Left ventricle myocardium inferior (tissue), 1 donor: Measurements from ENCODE around the gene EOLA1. TPM values are rescaled to one million over a fixed set of nuclear protein-coding genes. Genes with fewer than 3 reads are reported as not detected.
"Not testable (repeated sequence)": the region's sequence is repeated elsewhere in the genome, so short reads cannot be mapped to it uniquely, and the experiment has no call there.

Source experiments
- DNase-seq: peaks from one replicate; pipeline ENCODE4 v3.0.0-alpha.2; 2020
- H3K27ac ChIP-seq: fragments of 200-600 bp; replicated peaks from 2 replicates; pipeline ENCODE4 v1.8.0; 2021
- H3K27me3 ChIP-seq: fragments of 200-600 bp; 2 replicates; pipeline ENCODE4 v1.8.0; 2021; ENCODE audit warnings: low read depth
- H3K36me3 ChIP-seq: fragments of 200-600 bp; 2 replicates; pipeline ENCODE4 v1.8.0; 2021
- H3K4me1 ChIP-seq: fragments of 200-600 bp; 2 replicates; pipeline ENCODE4 v1.8.0; 2021
- H3K4me3 ChIP-seq: fragments of 200-600 bp; 2 replicates; pipeline ENCODE4 v1.8.0; 2021; ENCODE audit warnings: mild to moderate bottlenecking, moderate library complexity
- H3K9me3 ChIP-seq: fragments of 200-600 bp; replicated peaks from 2 replicates; pipeline ENCODE4 v1.8.0; 2021
- CTCF ChIP-seq: fragments of 200-600 bp; IDR thresholded peaks from 2 replicates; pipeline ENCODE4 v1.8.0; 2021; ENCODE audit warnings: antibody characterized with exemption, mild to moderate bottlenecking, borderline replicate concordance
- intact Hi-C: fragments of 100-400 bp; cut with micrococcal nuclease; formaldehyde crosslinking; loops from one replicate; pipeline ENCODE4 v1.11.0; 2022
- total RNA-seq: library from RNA; stranded (reverse); fragmentation: NEBNext Ultra II Directional; extraction: Animal tissue kit (Norgen Biotek cat#: 25700); gene quantifications from one replicate; pipeline ENCODE4 v1.2.1, GENCODE V29; 2021
- donor health status: DM: no; HTN: yes; CAD: no; lungs with severe emphysema.

The EOLA1 gene
- total RNA-seq, 1 donor from 2014 or later: 31.3 TPM

GRCh38 chrX:149539283-149540130 lies 1.3 kb upstream of the EOLA1 start:
- intact Hi-C loops: no loop called here
- TF ChIP-seq CTCF: no peak
- DNase-seq: peak; percentile 88
- peak overlapping the region; percentile 95 for H3K27ac ChIP-seq
- H3K4me3 ChIP-seq: peak overlapping the region; percentile 76
- H3K27me3 ChIP-seq: no peaks in the 10 kb centered on the region
- H3K4me1 ChIP-seq: peaks cover 10% of the 10 kb centered on the region
- H3K9me3 ChIP-seq: no peaks in the 10 kb centered on the region
- H3K36me3 ChIP-seq: no peaks in the 10 kb centered on the region

GRCh38 chrX:149540131-149540620 lies 636 bp upstream of the EOLA1 start:
- DNase-seq: peak; percentile 93
- no peaks in the 10 kb centered on the region for H3K27me3 ChIP-seq
- peaks cover 10% of the 10 kb centered on the region for H3K4me1 ChIP-seq
- peaks cover under 1% of the 10 kb centered on the region for H3K36me3 ChIP-seq
- intact Hi-C loops: no loop called here
- no peak for TF ChIP-seq CTCF
- H3K4me3 ChIP-seq: peak overlapping the region; percentile 76
- H3K9me3 ChIP-seq: no peaks in the 10 kb centered on the region
- peak overlapping the region; percentile 95 for H3K27ac ChIP-seq

GRCh38 chrX:149541521-149542047 lies 772 bp downstream of the EOLA1 start:
- H3K27ac ChIP-seq: peak overlapping the region; percentile 95
- H3K27me3 ChIP-seq: no peaks in the 10 kb centered on the region
- peaks cover 4% of the 10 kb centered on the region for H3K36me3 ChIP-seq
- no peak for TF ChIP-seq CTCF
- DNase-seq: no peak
- peak overlapping the region; percentile 76 for H3K4me3 ChIP-seq
- H3K9me3 ChIP-seq: no peaks in the 10 kb centered on the region
- peaks cover 10% of the 10 kb centered on the region for H3K4me1 ChIP-seq
- intact Hi-C loops: no loop called here

- H3K9me3 ChIP-seq, DNase-seq, intact Hi-C loops, H3K27ac ChIP-seq, H3K4me3 ChIP-seq, H3K4me1 ChIP-seq, H3K36me3 ChIP-seq, H3K27me3 ChIP-seq: not testable (repeated sequence)
These were observed 5.0 kb downstream of the EOLA1 start for GRCh38 chrX:149545545-149546543.

GRCh38 chrX:149546962-149547361 lies 6.2 kb downstream of the EOLA1 start:
- H3K36me3 ChIP-seq, H3K27ac ChIP-seq, H3K9me3 ChIP-seq, H3K27me3 ChIP-seq, H3K4me3 ChIP-seq, H3K4me1 ChIP-seq, DNase-seq, intact Hi-C loops: not testable (repeated sequence)

GRCh38 chrX:149547782-149548181 lies 7.0 kb downstream of the EOLA1 start:
- intact Hi-C loops, H3K9me3 ChIP-seq, H3K36me3 ChIP-seq, H3K4me3 ChIP-seq, H3K27me3 ChIP-seq, H3K4me1 ChIP-seq, DNase-seq, H3K27ac ChIP-seq: not testable (repeated sequence)

- H3K36me3 ChIP-seq, DNase-seq, H3K27me3 ChIP-seq, H3K9me3 ChIP-seq, H3K4me1 ChIP-seq, intact Hi-C loops, H3K4me3 ChIP-seq, H3K27ac ChIP-seq: not testable (repeated sequence)
These were observed 8.9 kb downstream of the EOLA1 start, which contains the start of gene HSFX3 for GRCh38 chrX:149549701-149550100. Gene HSFX3, minus strand, starts transcription at chrX:149549924. Its CDS starts 72 bp downstream, at chrX:149549852.

- intact Hi-C loops, H3K9me3 ChIP-seq, H3K27me3 ChIP-seq, DNase-seq, H3K4me3 ChIP-seq, H3K4me1 ChIP-seq, H3K36me3 ChIP-seq, H3K27ac ChIP-seq: not testable (repeated sequence)
These were observed 9.6 kb downstream of the EOLA1 start for GRCh38 chrX:149550454-149550853.

GRCh38 chrX:149551245-149551938 lies 10.6 kb downstream of the EOLA1 start:
- H3K9me3 ChIP-seq, intact Hi-C loops, H3K36me3 ChIP-seq, DNase-seq, H3K4me3 ChIP-seq, H3K27me3 ChIP-seq, H3K27ac ChIP-seq, H3K4me1 ChIP-seq: not testable (repeated sequence)
